H1 (cell line): ENCODE measurements around the gene RRAGC. TPM values are rescaled to one million over a fixed set of nuclear protein-coding genes. Genes with fewer than 3 reads are reported as not detected.

Experiments used
- JUN ChIP-seq: IDR thresholded peaks from 2 replicates; pipeline ENCODE4 v1.6.1; 2011; ENCODE audit warnings: low read depth, mild to moderate bottlenecking, improper control_type of control experiment, low read length
- JUND ChIP-seq: IDR thresholded peaks from 2 replicates; pipeline ENCODE4 v1.6.1; 2011; ENCODE audit warnings: mild to moderate bottlenecking, improper control_type of control experiment, low read length
- KDM1A ChIP-seq: fragments of 200-600, 300-600 bp; sonication (generic); IDR thresholded peaks from 2 replicates; pipeline ENCODE4 v1.7.1; 2016; ENCODE audit warnings: mild to moderate bottlenecking, low read length, borderline replicate concordance
- KDM4A ChIP-seq: IDR thresholded peaks from one replicate; pipeline ENCODE4 v1.7.1; 2012; ENCODE audit warnings: low read depth, mild to moderate bottlenecking, moderate library complexity, low read length, inconsistent platforms; ENCODE audit not compliant: severe bottlenecking
- RAD21 ChIP-seq, 2 experiments: IDR thresholded peaks in 1 of 2; conservative IDR thresholded peaks in 1 of 2; 2 replicates each; pipeline ENCODE4 v1.6.1; 2011; ENCODE audit warnings: low read depth in 2 of 2, low read length in 2 of 2, improper control_type of control experiment in 1 of 2, inconsistent platforms in 1 of 2, mild to moderate bottlenecking in 1 of 2, moderate library complexity in 1 of 2
- SIN3A ChIP-seq, 2 experiments: IDR thresholded peaks in 1 of 2; conservative IDR thresholded peaks in 1 of 2; 2 replicates each; pipeline ENCODE4 v1.6.1; 2011 to 2012; ENCODE audit warnings: low read length in 2 of 2, improper control_type of control experiment in 1 of 2, low read depth in 1 of 2, mild to moderate bottlenecking in 1 of 2
- SIX5 ChIP-seq: IDR thresholded peaks from 2 replicates; pipeline ENCODE4 v1.6.1; 2011; ENCODE audit warnings: mild to moderate bottlenecking, low read depth, low read length
- TBP ChIP-seq: IDR thresholded peaks from 2 replicates; pipeline ENCODE4 v1.6.1; 2011; ENCODE audit warnings: low read depth, low read length, improper control_type of control experiment
- polyA plus RNA-seq, 7 experiments: library from polyadenylated mRNA; depleted of rRNA in 3 of 7; stranded (reverse) in 5 of 7; unstranded in 2 of 7; fragments of >200 nt in 5 of 7; fragments of 200-250 nt in 2 of 7; gene quantifications; 1 replicate in 5 of 7; 2 replicates in 1 of 7; 4 replicates in 1 of 7; pipeline versions ENCODE4 v1.2.1 to v1.2.3, GENCODE V29; 2011 to 2013; ENCODE audit warnings: missing spikeins in 2 of 7, mixed read lengths in 2 of 7
- total RNA-seq: library from RNA; stranded (reverse); fragmentation: NEBNext Ultra II Directional; extraction: Animal tissue kit (Norgen Biotek cat#: 25700); gene quantifications from 2 replicates; pipeline ENCODE4 v1.2.1, GENCODE V29; 2021
- TF ChIP-seq, protein P1 (sequence below): fragments of 300-600 bp; sonication (generic); IDR thresholded peaks from 2 replicates; pipeline ENCODE4 v1.7.1; 2012; ENCODE audit warnings: low read length, moderate library complexity, mild to moderate bottlenecking, inconsistent platforms; ENCODE audit not compliant: insufficient replicate concordance

The RRAGC gene
- total and polyA plus RNA-seq, 2 of the 8 experiments (the other 6 are each of a cell fraction or from before 2014, with no cell fraction given) = 12.0 to 16.5 TPM

DNA sequence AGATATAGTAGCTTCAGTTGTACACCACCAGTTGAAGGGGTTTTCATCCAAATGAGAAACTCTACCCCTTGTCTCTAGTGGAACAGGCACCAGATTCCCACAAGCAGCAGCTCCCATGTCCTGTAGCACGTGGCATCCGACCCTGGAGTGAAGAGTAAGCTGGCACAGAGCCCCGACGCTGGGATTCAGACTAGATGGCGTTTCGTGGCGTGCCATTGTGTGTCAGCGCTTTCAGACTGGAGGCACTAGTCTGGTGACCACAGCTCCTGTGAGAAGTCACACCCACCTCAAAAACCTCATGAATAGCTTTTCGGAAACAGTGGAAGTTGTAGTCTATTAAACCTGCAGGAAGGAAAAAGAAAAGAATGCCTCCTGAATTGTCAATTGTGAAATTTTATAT lies 20.2 kb downstream of the RRAGC start (continued):
- TF ChIP-seq, protein P1, sequence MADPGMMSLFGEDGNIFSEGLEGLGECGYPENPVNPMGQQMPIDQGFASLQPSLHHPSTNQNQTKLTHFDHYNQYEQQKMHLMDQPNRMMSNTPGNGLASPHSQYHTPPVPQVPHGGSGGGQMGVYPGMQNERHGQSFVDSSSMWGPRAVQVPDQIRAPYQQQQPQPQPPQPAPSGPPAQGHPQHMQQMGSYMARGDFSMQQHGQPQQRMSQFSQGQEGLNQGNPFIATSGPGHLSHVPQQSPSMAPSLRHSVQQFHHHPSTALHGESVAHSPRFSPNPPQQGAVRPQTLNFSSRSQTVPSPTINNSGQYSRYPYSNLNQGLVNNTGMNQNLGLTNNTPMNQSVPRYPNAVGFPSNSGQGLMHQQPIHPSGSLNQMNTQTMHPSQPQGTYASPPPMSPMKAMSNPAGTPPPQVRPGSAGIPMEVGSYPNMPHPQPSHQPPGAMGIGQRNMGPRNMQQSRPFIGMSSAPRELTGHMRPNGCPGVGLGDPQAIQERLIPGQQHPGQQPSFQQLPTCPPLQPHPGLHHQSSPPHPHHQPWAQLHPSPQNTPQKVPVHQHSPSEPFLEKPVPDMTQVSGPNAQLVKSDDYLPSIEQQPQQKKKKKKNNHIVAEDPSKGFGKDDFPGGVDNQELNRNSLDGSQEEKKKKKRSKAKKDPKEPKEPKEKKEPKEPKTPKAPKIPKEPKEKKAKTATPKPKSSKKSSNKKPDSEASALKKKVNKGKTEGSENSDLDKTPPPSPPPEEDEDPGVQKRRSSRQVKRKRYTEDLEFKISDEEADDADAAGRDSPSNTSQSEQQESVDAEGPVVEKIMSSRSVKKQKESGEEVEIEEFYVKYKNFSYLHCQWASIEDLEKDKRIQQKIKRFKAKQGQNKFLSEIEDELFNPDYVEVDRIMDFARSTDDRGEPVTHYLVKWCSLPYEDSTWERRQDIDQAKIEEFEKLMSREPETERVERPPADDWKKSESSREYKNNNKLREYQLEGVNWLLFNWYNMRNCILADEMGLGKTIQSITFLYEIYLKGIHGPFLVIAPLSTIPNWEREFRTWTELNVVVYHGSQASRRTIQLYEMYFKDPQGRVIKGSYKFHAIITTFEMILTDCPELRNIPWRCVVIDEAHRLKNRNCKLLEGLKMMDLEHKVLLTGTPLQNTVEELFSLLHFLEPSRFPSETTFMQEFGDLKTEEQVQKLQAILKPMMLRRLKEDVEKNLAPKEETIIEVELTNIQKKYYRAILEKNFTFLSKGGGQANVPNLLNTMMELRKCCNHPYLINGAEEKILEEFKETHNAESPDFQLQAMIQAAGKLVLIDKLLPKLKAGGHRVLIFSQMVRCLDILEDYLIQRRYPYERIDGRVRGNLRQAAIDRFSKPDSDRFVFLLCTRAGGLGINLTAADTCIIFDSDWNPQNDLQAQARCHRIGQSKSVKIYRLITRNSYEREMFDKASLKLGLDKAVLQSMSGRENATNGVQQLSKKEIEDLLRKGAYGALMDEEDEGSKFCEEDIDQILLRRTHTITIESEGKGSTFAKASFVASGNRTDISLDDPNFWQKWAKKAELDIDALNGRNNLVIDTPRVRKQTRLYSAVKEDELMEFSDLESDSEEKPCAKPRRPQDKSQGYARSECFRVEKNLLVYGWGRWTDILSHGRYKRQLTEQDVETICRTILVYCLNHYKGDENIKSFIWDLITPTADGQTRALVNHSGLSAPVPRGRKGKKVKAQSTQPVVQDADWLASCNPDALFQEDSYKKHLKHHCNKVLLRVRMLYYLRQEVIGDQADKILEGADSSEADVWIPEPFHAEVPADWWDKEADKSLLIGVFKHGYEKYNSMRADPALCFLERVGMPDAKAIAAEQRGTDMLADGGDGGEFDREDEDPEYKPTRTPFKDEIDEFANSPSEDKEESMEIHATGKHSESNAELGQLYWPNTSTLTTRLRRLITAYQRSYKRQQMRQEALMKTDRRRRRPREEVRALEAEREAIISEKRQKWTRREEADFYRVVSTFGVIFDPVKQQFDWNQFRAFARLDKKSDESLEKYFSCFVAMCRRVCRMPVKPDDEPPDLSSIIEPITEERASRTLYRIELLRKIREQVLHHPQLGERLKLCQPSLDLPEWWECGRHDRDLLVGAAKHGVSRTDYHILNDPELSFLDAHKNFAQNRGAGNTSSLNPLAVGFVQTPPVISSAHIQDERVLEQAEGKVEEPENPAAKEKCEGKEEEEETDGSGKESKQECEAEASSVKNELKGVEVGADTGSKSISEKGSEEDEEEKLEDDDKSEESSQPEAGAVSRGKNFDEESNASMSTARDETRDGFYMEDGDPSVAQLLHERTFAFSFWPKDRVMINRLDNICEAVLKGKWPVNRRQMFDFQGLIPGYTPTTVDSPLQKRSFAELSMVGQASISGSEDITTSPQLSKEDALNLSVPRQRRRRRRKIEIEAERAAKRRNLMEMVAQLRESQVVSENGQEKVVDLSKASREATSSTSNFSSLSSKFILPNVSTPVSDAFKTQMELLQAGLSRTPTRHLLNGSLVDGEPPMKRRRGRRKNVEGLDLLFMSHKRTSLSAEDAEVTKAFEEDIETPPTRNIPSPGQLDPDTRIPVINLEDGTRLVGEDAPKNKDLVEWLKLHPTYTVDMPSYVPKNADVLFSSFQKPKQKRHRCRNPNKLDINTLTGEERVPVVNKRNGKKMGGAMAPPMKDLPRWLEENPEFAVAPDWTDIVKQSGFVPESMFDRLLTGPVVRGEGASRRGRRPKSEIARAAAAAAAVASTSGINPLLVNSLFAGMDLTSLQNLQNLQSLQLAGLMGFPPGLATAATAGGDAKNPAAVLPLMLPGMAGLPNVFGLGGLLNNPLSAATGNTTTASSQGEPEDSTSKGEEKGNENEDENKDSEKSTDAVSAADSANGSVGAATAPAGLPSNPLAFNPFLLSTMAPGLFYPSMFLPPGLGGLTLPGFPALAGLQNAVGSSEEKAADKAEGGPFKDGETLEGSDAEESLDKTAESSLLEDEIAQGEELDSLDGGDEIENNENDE = no peak
- TF ChIP-seq RAD21 (IDR thresholded peaks at IDR 0.05 in 1 of 2, conservative IDR thresholded peaks at IDR 0.05 in 1 of 2; ENCODE audit: low read depth in 2 of 2, low read length in 2 of 2) (no peak), SIN3A (conservative IDR thresholded peaks at IDR 0.05 in 1 of 2, IDR thresholded peaks at IDR 0.05 in 1 of 2; ENCODE audit: low read depth in 1 of 2, low read length in 2 of 2) (no peak), KDM4A (no peak), JUND (no peak), SIX5 (no peak), KDM1A (no peak), JUN (no peak), TBP (no peak)
